Measurements from ENCODE around the gene MGAT3.
A peak's percentile ranks its signal among the peaks of the same experiment; 100 is the strongest.
"Not testable (repeated sequence)": the region's sequence is repeated elsewhere in the genome, so short reads cannot be mapped to it uniquely, and the experiment has no call there.

MGAT3 gene

GRCh38 chr22:39494471-39495120 is 37.8 kb downstream of the MGAT3 start:
- DNase-seq: peak; percentile 89 to 92 (median 90)

- DNase-seq: peak; percentile 85 to 90 (median 89)
Observed at GRCh38 chr22:39496131-39496838, 39.5 kb downstream of the MGAT3 start.

GRCh38 chr22:39497429-39497828 is 40.6 kb downstream of the MGAT3 start:
- no peak for DNase-seq

- no peak for DNase-seq
Observed at GRCh38 chr22:39498368-39498767, 41.6 kb downstream of the MGAT3 start.

GRCh38 chr22:39498802-39499201 is 42.0 kb downstream of the MGAT3 start:
- no peak for DNase-seq

GRCh38 chr22:39500101-39500500 is 43.3 kb downstream of the MGAT3 start:
- no peak for DNase-seq

- no peak for DNase-seq
Observed at GRCh38 chr22:39501644-39502108, 44.9 kb downstream of the MGAT3 start.

- DNase-seq: peak; percentile 97 to 99 (median 99)
Observed at GRCh38 chr22:39502109-39502788, 45.4 kb downstream of the MGAT3 start, which contains the start of gene MIEF1. TSS of gene MIEF1 (plus strand) at chr22:39502290. CDS start at chr22:39511295, 9,005 bp downstream.

GRCh38 chr22:39502789-39503409 is 46.1 kb downstream of the MGAT3 start:
- DNase-seq: peak; percentile 32 to 43 (median 41)

- no peak for DNase-seq
Observed at GRCh38 chr22:39503630-39504029, 46.8 kb downstream of the MGAT3 start.

GRCh38 chr22:39504071-39504470 is 47.3 kb downstream of the MGAT3 start:
- no peak for DNase-seq

- DNase-seq: not testable (repeated sequence)
Observed at GRCh38 chr22:39507021-39507420, 50.2 kb downstream of the MGAT3 start.

GRCh38 chr22:39508393-39508792 is 51.6 kb downstream of the MGAT3 start:
- no peak for DNase-seq

- DNase-seq: no peak
Observed at GRCh38 chr22:39510529-39511149, 53.8 kb downstream of the MGAT3 start.

GRCh38 chr22:39511226-39511625 is 54.4 kb downstream of the MGAT3 start:
- DNase-seq: no peak

- DNase-seq: no peak
Observed at GRCh38 chr22:39512026-39512425, 55.2 kb downstream of the MGAT3 start.

- no peak for DNase-seq
Observed at GRCh38 chr22:39513791-39514190, 57.0 kb downstream of the MGAT3 start.

- DNase-seq: peak; percentile 72 to 85 (median 82)
Observed at GRCh38 chr22:39514373-39514973, 57.7 kb downstream of the MGAT3 start.

- DNase-seq: no peak
Observed at GRCh38 chr22:39515266-39516050, 58.6 kb downstream of the MGAT3 start.

GRCh38 chr22:39517470-39517869 is 60.7 kb downstream of the MGAT3 start:
- DNase-seq: no peak

GRCh38 chr22:39518144-39518786 is 61.5 kb downstream of the MGAT3 start:
- DNase-seq: peak; percentile 36 to 52 (median 41)
